HT1080 (cell line): ENCODE measurements around the gene TENT4A. TPM values are rescaled to one million over a fixed set of nuclear protein-coding genes. Genes with fewer than 3 reads are reported as not detected.
A peak's percentile ranks its signal among the peaks of the same experiment; 100 is the strongest.

Source experiments
- DNase-seq: peaks from one replicate; pipeline ENCODE4 v3.0.0-alpha.2; 2015; ENCODE audit warnings: low read depth
- total RNA-seq: library from RNA; depleted of rRNA; stranded (reverse); fragments of >200 nt; shearing (Covaris generic); gene quantifications from 2 replicates; pipeline ENCODE4 v1.2.3, GENCODE V29; 2014

Gene TENT4A
- total RNA-seq, 1 experiment from 2014 or later = 23.0 TPM

DNA sequence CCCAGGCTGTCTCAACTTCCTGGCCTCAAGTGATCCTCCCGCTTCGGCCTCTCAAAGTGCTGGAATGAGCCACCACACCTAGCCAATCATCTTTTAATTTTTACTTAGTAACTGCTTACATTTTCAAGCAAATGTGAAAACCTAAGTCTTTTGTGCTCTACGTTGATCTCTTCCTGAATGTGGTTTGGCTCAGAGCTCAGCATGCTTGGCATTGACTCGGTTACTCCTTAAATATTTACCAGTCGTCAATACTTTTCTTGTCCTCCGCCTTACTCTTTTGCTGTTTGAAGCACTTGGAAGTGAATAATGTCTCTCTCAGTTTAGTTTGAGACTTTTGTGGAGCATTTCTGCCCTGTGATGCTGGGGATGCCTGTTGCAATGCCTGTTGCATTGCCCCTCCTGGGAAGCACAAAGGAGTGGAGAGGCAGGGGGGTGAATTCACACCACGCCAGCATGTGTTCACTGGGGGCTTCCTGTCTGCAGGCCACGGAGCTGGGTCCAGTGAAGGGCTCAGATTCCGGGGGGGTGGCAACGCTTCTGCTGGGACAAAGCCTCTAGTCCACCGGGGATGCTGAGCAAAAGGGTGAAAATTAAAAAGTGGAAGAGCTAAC lies 13.1 kb upstream of the TENT4A start:
- DNase-seq = no peak

DNA sequence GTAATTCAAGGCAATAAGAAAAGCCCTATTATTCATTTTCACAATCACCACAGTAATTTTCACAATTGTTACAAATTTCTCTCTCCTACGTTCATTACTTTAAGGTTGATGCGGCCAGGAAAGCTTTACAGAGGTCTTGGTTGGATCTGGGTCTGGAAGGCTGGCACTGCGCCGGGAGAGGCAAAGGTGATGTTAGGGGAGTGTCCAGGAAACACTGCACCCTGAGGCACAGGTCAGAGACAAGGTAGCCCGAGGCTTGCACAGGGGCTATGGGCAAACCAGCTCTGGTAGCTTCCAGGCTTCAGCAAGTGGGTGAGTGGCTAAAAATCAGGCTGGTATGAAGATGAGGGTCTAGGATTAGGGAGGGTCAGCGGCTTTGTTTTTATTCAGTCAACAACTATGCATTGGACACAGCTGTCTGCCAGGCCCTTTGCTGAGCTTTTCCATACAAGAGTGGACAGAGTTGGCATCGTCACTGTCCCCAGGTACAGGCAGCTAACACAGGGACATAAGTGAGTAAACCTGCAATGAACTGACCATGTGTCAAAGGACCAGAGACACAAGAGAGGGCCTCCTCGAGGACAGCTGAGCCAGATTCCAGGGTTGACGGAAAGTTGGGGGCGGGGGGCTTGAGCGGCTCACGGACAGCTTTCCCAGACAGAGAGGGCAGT lies 12.4 kb upstream of the TENT4A start:
- DNase-seq = no peak

- no peak for DNase-seq
Observed at GRCh38 chr5:6701491-6701890, 11.7 kb upstream of the TENT4A start.

GRCh38 chr5:6702633-6703032 lies 10.6 kb upstream of the TENT4A start:
- DNase-seq = no peak

DNA sequence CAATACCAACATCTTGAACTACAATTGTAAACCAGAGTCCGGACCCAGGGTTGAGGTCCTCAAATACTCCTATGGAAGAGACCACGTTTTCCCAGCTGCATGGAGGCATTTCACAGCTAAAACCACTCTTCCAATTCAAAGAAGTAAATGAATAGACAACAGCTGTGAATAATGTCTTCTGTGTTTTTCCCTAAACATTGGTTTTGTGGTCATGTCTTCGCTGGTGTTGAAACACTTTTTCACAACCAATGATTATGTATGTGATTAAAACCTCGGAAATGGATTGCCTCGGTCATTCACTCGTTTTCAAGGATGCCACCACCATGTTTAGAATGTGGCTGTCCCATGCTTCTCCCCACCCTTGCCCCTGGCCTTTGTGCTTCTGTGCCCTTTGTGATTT lies 9.4 kb upstream of the TENT4A start:
- DNase-seq = no peak

DNA sequence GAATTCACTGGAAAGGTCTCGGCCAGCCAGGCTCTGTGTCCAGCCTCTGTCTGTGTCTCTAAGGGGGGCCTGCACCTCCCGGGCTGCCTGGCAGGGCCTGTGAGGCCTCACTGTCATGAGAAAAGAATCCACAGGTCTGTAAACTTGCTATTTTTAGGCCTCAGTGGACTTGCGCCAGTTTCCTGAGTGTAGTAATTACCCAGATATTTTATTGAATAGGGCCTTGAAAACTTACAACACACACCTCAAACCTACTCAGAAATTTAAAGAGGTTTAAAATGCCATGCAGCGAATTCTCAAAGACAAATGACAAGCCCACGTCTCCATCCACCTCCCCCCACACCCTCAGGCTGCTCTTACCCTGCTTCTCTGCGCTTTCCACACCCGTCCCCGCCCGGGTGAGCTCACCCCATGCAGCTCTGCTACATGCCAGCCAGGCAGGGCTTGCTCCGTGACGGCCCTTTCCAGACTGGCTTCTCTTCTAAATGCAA lies 8.8 kb upstream of the TENT4A start:
- DNase-seq = peak; percentile 87

GRCh38 chr5:6705088-6705487 lies 8.1 kb upstream of the TENT4A start:
- no peak for DNase-seq

DNA sequence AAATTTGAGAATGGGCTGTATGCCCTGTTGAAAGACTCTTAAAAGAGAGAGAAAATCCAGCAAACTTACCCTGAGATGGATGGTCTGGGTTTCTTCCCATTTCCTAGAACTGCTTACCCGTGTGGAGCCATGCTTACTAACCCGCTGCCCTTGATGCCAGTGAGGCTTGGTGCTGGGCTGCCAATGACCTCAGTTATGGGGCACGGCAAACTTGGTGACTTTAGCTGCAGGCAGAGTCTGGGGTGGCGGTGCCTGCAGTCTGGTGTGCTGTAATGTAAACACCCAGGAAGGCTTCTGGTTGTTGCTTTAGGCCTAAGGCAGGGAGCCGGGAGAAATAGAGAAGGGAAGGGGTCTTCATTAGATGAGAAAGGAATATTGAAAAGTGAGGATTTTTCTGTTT lies 7.3 kb upstream of the TENT4A start:
- no peak for DNase-seq

DNA sequence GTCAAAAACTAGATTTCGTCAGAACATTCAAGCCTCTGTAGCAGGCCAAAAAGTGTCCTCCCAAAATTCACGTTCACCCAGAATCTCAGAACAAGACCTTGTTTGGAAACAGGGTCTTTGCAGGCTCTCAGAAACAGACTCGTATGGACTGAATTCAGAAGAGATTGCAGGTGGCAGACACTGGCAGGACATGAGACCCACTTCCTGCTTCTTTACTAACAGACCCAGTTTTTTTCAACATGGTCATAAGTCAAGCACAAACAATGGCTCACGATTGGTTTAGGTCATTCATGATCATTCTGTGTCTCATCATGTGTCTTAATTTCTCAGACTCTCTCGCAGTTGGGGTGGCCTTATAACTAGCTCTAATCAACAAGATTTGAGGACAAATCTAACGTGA lies 5.4 kb upstream of the TENT4A start:
- DNase-seq = no peak

GRCh38 chr5:6708814-6709213 lies 4.4 kb upstream of the TENT4A start:
- DNase-seq = no peak

DNA sequence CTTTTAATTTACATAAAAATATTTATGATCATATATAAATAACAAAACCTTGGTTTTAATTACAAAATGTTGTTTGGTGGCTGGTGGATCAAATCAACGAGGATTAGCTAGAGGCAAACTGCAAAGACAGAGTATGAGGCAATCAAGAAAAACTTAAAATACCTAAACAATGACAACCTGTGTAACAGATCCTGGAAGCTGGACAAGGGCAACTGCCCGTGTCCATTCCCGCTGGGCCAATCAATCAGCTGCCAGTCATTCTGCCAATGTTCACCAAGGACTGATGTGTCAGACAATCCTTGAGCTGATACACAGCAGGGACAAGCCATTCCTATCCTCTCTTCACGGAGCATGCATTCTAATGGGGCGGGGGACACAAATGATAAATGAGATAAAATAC lies 3.2 kb upstream of the TENT4A start:
- no peak for DNase-seq

DNA sequence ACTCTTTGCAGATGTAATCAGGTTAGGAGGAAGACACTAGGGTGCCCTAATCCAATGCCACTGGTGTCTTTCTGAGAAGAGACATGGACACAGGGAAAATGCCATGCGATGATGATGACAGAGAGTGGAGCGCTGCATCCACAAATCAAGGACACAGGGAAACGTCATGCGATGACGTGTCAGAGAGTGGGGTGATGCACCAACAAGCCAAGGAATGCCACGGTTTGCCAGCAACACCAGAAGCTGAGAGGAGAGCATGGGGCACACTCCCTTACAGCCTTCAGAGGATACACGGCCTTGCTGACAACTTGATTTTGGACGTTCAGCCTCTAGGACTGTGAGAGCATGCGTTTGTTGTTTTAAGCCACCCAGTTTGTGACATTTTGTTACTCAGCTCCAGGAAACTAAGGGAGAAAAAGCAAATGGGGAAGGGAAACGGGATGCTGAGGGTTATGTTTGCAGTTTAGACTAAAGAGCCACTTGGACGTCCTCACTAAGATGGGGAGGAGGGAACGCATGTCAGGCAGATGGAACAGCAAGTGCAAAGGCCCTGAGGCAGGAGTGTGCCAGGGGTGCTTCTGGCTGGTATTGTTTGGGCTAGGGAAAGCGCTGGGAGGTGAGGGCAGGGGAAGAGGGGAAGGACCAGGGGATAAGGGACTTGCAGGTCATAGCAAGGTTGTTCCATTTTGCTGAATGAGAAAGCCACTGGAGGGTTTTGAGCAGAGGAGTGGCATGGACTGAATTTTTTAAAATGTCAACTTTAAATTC lies 2.5 kb upstream of the TENT4A start:
- DNase-seq = no peak

DNA sequence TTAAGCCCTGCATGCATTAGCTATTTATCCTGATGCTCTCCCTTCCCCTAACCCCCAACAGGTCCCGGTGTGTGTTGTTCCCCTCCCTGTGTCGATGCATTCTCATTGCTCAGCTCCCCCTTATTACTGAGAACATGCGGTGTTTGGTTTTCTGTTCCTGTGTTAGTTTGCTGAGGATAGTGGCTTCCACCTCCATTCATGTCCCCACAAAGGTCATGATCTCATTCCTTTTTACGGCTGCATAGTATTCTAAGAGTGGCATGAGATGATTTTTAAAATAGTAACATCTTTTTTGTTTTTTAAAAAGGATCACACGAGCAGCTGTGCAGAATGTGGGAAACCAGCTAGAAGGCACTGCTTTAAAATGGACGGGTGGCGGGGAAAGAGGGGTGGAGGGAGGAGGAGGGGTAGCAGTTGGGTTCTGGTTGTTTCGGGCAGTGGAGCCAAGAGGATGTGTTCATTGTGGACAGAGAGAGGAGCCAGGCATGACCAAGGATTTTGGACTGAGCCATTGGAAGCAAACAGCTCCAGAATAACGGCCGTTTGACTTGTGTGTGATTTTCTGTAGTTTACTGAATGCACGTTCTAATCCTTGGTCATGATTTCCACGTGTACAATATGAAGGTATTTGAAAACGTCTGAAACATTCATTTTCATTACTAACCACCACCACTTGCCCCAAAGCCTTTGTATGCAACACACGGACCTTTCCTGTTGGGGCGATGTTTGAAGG lies 1.7 kb upstream of the TENT4A start:
- no peak for DNase-seq

DNA sequence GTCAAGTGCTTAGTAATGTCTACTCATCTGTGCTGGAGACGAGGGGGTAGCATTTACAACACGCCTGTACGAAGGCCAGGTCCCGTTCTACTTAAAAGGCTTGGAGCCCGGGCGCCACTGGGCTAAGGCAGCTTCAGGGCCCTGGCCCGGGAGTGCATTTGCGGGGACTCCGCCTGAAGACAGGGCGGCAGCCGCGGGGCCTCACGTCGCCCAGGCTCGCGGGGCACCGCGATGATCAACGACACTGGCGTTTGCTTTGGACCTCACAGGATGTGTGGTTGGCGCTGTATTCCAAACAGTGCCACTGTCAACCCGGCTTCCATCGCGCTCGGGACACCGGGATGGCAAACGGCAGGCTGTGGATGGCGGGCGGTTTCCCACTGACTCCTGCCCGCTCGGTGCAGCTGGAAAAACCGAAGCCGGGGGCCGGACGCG lies 1.1 kb upstream of the TENT4A start:
- peak; percentile 64 for DNase-seq

GRCh38 chr5:6712577-6713273 lies 507 bp upstream of the TENT4A start:
- DNase-seq = peak; percentile 98

DNA sequence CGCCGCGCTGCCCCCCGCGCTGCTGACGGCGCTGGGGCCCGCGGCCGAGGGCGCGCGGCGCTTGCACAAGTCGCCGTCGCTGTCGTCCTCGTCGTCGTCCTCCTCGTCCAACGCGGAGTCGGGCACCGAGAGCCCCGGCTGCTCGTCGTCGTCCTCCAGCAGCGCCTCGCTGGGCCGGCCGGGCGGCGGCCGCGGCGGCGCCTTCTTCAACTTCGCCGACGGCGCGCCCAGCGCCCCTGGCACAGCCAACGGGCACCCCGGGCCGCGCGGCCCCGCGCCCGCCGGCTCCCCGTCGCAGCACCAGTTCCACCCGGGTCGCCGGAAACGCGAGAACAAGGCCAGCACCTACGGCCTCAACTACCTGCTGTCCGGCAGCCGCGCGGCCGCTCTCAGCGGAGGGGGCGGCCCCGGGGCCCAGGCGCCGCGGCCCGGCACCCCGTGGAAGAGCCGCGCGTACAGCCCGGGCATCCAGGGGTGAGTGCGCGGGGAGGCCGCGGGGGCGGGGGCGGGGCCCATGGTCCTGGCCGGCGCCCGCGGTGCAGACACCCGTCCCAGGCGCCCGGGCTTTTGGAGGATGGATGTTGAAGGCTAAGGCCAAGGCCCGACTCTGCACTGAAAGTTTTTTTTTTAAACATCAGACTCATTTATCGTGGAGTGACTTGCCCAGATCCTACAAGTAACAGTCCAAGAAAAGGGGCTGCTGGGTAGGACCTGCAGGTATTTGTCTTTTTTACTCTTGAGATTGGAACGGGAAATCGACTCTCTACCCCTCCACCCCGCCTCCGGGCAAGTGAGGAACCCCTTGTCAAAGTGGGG lies 1.2 kb downstream of the TENT4A start:
- no peak for DNase-seq

DNA sequence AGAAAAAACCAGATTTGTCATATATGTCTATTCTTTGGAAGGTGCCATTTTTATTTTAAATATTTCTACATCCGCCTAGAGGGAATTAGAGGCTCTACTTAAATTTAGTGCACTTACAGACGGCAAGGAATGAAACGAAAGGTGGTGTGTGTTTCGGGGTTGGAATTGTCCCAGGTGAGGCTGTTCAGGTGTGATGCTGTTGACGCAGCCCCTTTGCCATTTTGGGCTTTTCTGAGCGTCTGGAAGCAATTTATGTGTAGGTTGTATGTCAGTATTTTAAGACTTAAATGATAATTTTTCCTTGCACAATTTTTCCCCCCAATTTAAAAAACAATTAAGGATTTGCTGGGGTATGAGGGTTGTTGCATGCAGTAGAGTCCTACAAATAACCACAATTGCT lies 2.0 kb downstream of the TENT4A start:
- DNase-seq = no peak

GRCh38 chr5:6715758-6716628 lies 2.8 kb downstream of the TENT4A start:
- no peak for DNase-seq

GRCh38 chr5:6716629-6717149 lies 3.5 kb downstream of the TENT4A start:
- DNase-seq = no peak
